Inflammatory macrophage treated with lipopolysaccharide for 1 hour (primary cell): ENCODE measurements around the gene OR4F29.
"Not testable (repeated sequence)": the region's sequence is repeated elsewhere in the genome, so short reads cannot be mapped to it uniquely, and the experiment has no call there.

Experiments used
- DNase-seq, 2 donors: peaks; one replicate each; pipeline ENCODE4 v3.0.0-alpha.2; 2020 to 2022

OR4F29 gene

GRCh38 chr1:451578-451977, at the start of gene OR4F29:
TSS of gene OR4F29 (minus strand) at chr1:451678. CDS start at chr1:451678, 0 bp downstream.
- not testable (repeated sequence) for DNase-seq
